HG02642 (cell line): ENCODE data around the gene VCL.
"Not testable (repeated sequence)": the region's sequence is repeated elsewhere in the genome, so short reads cannot be mapped to it uniquely, and the experiment has no call there.

Experiments used
- ATAC-seq: cut with Tn5 transposase; IDR thresholded peaks from one replicate; pipeline ENCODE4 v1.9.1; 2021; ENCODE audit warnings: mild to moderate bottlenecking; ENCODE audit not compliant: unreplicated experiment, poor library complexity

The VCL gene

DNA sequence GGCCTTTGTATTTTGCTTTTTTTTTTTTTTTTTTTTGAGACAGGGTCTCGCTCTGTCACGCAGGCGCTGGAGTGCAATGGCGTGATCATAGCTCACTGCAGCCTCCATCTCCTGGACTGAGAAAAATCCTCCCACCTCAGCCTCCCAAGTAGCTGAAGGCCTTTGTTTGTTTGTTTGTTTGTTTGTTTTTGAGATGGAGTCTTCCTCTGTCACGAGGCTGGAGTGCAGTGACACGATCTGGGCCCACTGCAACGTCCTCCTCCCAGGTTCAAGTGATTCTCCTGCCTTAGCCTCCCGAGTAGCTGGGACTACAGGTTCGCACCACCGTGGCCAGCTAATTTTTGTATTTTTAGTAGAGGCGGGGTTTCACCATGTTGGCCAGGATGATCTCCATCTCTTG lies 2.3 kb downstream of the VCL start:
- not testable (repeated sequence) for ATAC-seq

DNA sequence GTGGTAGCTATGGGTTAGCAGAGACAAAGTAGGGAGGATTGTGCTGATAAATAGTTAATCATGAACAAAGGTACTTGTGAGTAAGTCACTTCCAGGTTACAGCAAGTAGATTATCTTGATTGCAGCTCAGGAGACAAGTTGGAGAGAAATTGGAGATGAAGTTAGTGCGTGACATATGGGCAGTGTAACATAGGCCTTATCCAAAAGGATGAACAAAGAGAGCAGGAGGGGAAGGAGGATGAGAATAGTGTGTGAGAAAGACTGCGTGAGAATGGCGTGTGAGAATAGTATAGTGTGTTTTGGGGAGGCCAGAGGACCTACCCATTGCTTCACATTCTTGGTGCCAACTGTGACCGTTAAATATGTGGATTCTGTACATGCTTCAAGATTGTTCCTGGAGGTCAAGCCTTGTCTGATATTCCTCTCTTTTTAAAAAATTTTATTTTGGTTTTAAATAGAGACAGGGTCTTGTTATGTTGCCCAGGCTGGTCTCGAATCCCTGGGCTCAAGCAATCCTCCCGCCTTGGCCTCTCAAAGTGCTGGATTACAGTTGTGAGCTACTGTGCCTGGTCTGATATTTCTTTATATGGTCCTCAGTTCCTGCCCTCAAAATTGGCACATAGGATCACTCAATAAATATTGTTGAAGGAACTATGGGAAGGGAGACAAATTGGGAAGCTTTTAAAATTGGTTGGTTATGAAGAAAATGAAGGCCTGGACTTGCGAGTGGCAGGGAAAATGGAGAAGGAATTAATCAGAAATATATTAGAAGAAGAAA lies 3.2 kb downstream of the VCL start:
- no peak for ATAC-seq

DNA sequence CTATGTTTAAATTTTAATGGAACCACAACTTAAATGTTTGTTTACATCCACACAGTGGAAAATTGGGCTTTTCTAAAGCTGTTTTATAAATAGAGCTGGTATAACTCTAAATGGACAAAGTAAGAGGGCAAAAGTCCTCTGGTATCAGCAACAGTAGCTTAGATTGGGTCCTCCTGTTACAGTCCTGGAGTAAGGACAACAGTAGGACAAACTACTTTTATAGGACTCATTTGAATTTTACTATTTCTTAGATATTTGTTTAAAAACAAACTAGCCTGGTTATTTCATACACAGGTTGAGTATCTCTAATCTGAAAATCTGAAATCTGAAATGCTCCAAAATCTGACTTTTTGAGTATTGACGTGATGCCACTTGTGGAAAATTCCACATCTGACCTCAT lies 8.4 kb downstream of the VCL start:
- no peak for ATAC-seq

DNA sequence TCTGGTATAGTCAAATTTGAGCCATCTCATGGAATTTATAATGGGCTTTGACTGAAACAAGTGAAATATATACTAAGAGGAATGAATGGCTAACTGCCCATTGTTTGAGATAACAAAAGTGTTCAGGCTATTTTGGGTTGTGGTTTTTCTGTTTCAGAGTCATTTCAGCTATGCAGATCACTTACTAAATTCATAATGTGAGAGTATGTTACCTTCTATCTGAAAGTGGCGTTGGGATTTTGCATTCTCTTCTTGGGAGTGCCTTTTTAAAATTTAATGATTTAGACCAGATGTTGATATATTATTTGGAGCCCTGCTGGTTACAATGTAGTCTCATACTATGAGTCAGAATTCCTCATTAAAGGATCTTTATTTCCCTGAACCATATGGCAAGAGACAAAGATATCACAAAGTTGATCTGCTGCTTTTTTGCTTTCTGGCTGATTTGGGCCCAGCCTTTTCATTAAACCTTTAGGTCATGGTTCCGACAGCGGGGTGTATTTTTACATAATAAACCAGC lies 10.4 kb downstream of the VCL start:
- no peak for ATAC-seq

DNA sequence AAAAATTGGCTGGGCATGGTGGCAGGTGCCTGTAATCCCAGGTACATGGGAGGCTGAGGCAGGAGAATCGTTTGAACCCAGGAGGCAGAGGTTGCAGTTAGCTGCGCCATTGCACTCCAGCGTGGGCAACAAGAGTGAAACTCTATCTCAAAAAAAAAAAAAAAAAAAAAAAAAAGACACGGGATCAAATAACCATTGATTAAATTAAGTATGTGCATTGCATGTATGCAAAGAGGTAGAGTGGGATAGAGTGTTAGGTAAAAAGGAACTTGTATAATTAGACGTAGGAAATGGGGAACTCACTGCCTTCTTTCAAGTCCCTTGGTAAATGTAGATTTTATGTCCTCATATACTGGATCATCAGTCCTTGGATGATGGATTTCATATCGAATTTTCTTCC lies 13.1 kb downstream of the VCL start:
- no peak for ATAC-seq

DNA sequence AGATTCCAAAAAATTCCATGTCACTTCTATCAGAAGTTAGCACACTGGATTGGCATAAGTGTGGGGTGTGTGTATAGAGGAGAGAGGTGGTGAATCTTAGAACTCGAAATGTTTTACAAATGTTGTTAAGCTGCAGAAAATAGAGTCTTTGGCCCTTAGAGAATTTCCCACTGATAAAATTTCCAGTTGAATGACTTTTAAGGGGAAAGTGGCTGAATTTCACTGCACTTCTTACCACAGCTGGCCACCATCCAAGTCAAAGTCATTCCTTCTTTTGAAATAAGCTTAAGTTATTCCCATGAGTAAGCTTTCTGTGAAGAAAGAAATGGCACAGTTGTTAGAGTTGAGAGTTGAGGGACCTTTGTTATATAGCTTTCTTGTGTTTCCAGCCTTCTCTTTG lies 13.9 kb downstream of the VCL start:
- ATAC-seq, result no peak

DNA sequence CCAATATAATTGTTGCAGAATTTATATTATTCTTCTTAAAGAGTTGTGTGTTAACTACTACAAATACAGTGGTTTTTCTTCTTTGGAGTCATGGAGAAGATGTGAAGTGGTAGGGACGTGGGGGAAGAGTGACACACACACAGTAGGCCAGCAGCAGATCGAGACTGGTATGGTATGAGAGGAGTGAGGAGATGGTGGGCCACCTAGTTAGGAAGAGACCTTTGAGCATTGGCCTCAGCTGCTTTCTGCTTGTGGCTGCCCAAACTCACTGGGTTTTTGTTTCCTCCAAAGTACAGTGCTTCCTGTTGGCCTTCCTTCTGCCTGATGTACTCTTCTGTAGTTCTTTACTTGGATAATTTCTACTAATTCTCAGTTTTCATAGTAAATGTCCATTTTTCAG lies 14.6 kb downstream of the VCL start:
- no peak for ATAC-seq

DNA sequence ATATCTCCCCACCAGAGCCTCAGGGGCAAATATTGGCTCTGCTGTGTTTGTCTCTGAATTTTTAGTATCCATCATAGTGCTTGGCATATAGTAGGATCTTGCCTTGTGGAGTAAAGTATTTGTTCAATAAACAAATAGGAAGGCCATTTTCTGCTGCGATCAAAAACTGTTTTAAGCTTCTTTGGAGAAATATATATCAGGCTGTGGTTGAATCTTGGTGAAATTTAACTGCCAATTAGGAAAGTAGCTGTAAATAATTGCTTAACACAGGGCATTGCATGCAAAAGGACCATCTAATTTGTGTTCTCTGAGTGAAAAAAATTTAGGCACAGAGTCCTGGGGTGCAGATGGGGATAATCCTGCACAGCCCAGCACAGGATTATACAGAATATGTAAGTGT lies 15.1 kb downstream of the VCL start:
- ATAC-seq, result no peak

DNA sequence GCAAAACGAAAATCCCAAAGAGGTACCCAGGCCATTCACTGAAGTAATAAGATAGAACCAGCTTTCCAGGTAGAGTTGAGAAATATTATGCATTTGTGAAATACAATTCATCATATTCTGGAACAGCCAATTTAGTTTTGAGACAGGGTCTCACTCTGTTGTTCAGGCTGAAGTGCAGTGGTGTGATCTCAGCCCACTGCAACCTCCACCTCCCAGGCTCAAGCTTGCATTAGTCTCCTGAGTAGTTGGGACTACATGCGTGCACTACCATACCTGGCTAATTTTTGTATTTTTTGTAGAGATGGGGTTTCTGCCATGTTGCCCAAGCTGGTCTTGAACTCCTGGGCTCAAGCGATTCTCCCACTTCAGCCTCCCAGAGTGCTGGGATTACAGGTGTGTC lies 16.7 kb downstream of the VCL start:
- ATAC-seq, result not testable (repeated sequence)

DNA sequence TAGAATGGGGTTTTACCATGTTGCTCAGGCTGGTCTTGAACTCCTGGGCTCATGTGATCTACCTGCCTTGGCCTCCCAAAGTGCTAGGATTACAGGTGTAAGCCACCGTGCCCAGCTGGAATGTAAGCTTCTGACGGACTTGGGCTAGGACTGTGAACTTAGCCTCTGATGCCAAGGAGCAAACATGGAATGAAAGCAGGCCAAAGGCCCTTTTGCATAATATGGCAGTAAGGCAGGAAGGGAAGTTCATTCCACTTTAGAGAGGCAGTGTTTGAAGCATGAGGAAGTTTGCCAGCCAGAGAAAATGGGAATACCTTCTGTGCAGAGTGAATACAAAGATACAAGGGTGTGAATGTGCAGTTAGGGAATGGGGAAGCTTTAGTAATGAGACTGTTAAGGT lies 20.3 kb downstream of the VCL start:
- ATAC-seq, result no peak

DNA sequence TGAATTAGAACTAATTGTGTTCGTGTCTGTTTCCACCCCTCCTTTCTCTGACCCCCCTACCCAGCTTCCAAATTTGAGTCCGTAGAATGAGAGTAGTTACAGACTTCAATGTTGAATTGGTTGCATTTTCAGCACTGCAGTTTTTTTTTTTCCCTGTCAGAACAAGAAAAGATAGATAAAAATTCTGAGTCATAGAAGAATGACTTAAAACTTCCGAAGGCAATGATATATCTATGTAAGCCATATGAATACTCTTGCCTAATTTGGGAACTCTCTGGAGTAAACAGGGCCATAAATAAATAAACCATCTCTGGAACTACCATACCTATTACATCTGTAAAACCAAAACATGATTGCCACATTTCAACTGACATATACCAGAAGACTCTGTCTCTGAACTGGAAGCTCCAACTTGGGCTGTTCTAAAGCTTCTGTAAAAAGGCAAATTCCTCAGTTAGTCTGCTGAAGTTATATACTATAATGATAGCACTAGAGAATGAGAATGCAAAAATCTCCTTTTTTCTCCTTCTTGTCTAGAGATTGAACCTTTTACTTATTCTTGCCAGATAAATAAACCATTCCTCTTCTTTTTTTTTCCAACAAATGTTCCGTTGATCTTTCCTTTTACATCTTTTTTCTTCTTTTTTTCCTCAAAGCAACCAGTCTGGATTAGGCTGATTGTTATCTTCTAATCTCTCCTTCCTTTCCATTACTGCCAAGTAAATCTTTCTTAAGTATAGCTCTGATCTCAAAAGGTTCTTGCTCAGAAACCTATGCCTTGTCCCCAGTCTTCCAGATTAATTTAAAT lies 23.5 kb downstream of the VCL start:
- ATAC-seq, result no peak

DNA sequence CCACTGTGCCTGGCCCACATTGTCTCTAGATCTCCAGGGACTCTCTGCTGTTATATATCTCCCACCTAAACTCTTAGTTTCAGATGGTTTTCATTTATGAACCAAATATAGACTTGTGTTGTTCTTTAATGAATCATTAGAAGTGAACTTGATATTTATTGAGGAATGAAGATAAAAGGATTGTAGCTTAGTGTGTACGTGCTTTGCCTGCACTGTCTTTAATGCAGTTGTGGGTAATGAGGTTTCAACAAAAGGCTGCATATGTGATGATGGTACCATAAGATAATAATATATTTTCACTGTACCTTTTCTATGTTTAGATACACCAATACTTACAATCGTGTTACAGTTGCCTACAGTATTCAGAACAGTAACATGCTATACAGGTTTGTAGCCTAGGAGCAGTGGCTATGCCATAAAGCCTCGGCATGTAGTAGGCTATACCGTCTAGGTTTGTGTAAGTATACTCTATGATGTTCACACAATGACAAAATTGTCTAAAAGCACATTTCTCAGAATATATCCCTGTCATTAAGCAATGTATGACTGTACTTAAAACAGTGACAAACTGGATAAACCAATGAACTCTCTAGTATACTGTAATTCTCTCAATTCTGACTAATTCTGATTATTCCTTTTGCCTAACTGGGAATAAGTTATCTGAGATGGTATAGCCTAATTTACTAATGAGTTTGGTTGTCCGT lies 25.2 kb downstream of the VCL start:
- no peak for ATAC-seq

DNA sequence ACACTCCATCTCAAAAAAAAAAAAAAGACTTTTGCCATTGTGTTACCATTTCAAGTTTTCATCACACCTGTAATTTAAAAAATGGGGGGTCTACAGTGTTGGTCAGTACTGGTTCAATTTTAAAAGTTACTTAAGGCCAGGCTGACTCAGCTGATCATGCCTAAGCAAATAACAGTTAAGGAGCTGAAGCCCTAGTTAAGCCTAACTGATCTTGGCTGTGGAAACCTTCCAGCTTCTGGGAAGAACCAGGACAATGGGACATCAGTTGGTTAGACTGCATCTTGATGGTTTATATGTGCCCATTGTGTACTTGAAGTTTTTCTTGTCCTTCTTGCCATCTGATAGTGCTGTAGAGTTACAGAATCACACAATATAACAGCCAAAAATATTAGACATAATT lies 26.7 kb downstream of the VCL start:
- ATAC-seq, result no peak

DNA sequence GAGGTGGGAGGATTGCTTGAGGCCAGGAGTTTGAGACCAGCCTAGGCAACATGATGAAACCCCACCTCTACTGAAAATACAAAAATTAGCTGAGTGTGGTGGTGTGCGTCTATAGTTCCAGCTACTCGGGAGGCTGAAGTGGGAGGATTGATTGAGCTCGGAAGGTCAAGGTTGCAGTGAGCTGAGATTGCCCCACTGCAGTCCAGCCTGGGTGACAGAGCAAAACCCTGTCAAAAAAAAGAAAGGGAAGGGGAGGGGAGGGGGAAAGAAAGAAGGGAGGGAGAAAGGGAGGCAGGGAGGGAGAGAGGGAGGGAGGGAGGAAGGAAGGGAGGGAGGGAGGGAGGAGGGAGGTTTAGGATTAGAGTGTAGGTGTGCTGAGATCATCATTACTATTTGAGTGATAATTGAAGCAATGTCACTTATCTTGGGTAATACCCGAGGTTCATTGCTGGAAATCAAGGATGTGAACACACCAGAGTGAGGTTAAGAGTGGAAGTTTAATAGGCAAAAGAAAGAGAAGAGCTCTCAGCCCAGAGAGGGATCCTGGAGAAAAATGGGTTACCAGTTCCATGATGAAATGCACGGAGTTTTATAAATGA lies 27.6 kb downstream of the VCL start:
- ATAC-seq, result no peak

DNA sequence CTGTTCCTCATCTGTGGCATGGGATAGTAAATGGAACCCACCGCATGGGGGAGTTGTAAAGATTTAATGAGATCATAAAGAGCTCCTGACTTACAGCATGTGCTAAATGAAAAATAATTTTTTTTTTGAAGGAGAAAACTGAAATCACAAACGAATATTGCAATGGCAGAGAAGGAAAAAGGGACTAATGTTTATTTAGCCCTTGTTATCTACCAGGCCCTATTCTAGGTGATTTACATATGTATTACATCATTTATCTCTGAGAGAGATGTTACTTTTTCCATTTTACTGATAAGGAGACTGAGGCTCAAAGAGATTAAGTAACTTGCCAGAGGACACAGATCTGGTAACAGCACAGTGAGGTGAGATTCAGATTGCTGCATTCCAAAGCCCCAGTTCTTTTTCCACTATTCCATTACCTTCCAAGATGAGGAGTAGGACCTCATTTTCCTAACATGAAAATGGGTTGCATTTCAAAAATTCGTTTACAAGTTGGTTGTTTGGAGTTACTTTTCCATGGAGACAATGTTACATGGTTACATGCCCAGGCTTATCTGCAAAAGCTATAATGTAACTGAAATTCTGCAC lies 28.6 kb downstream of the VCL start:
- no peak for ATAC-seq

DNA sequence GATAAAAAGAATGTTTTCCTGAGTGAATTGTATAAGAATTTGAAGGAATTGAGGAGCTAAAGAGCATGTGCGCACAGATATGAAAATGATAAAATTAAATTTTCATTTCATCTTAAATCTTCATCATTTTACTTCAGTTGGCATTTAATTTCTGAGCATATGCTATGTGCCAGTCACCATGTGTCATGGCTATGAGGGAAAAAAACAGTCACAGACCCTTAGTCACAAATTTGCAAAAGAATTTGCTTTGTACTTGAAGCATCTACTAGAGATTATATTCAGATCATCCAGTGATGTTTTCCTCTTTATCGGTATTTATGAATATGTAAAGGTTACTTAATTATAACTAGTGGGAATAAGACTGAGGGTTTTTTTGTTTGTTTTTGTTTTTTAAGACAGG lies 29.8 kb downstream of the VCL start:
- no peak for ATAC-seq

DNA sequence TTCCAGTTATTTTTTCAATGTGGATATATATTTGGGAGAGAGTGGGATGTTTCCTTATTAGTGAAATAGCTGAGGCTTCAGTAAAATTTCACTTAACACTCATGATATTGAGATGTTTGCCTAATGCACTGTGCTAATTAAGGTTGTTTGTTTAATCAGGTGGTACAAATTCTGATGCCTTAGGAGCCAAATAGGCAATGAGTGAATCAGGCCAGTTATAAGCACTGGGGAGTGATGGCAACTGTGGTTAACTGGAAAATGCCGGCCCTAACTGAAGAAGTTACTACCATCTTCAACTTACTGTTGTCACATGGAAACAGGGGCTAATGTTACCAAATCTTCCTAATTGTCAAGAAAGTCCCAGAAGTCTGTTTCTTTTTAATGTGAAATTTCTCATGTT lies 32.0 kb downstream of the VCL start:
- no peak for ATAC-seq

DNA sequence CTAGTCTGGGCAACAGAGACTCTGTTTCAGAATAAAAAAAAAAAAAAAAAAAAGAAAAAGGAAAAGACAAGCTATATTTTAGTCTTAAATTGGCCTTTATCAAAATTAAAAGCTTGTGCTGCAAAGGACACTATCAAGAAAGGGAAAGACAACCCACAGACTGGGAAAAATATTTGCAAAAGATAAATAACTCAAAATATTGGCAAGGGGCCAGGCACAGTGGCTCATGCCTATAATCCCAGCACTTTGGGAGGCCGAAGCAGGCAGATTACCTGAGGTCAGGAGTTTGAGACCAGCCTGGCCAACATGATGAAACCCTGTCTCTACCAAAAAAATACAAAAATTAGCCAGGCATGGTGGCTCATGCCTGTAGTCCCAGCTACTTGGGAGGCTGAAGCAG lies 34.3 kb downstream of the VCL start:
- not testable (repeated sequence) for ATAC-seq

DNA sequence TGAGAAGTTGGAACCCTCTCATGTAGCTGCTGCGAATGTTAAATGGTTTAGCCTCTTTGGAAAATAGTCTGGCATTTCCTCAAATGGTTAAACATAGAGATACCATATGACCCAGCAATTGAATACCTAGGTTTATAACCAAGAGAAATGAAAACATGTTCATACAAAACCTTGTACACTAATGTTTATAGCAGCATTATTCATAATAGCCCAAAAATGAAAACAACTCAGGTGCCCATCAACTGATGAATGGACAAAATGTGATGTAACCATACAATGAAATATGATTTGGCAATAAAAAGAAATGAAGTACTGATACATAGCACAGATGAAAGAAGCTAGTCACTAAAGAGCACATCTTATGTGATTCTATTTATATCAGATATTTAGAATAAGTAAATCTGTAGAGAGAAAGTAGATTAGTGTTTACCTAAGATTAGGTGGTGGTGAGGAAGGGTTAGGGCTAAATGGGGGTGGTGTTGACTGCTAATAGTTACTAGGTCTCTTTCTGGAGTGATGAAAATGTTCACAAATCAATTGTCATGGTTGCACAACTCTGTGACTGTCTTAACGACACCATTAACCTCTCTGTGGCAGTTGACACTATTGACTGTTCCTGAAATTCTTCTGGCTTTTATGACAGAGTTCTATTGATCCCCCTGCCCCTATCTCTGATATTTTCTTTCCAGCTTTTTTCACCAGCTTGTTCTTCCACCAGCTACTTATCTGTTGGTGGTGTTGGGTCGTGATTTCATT lies 35.2 kb downstream of the VCL start:
- no peak for ATAC-seq

DNA sequence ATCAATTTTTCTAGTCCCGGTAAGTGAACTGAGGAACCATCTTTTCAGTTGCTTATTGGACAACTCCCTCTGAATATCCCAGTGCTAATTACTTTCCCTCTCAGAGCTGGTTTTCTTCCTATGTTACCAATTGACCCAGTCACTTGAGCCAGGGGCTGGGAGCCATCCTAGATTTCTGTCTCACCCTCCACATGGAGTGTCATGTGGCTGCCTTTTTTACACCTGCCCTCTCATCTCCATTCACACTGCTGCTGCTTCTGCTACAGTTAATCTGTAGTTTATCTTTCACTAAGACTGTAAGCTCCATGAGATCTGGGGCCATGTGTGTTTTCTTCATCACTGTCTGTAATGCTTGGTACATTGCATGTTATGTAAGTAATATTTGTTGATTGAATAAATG lies 35.8 kb downstream of the VCL start:
- ATAC-seq, result no peak
